ENCODE data around the gene NOS2. TPM values are rescaled to one million over a fixed set of nuclear protein-coding genes. Genes with fewer than 3 reads are reported as not detected.
"Not testable (repeated sequence)": the region's sequence is repeated elsewhere in the genome, so short reads cannot be mapped to it uniquely, and the experiment has no call there.

The NOS2 gene
- total RNA-seq, 1 donor from 2014 or later = 26.6 TPM

DNA sequence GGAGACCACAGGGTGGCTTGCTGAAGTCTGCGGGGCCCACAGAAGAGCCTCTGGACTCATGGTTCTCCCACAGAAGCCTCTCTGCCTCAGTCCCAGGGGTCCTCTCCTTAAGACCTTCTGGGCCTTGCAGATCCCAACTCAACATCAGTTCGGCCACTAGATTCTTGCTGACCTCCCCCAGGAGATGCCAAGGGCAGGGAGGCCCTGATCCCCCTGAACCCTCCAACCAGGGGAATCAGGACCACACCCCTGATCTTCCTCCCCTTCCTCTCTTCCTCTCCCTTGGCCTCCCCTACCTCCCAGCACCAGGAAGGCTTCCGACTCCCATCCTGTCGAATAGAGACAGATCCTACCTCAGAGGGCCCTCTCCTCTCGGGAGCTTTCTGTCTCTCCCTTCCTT lies 53.4 kb downstream of the NOS2 start:
- no peak overlapping the region for H3K27ac ChIP-seq
- no peaks in the 10 kb centered on the region for H3F3A ChIP-seq (ENCODE audit: low read depth)
- DNase-seq (ENCODE audit: low spot score) = no peak
- no peaks in the 10 kb centered on the region for H3K79me2 ChIP-seq (ENCODE audit: low read depth)
- no peak overlapping the region for H3K4me3 ChIP-seq
- Mint-ChIP-seq H3K36me3 (no peaks in the 10 kb centered on the region), H3K4me3 (no peak overlapping the region), H3K9me3 (no peaks in the 10 kb centered on the region), H3K4me1 (no peaks in the 10 kb centered on the region), H3K27me3 (ENCODE audit: insufficient read depth, low read depth) (peaks cover 8% of the 10 kb centered on the region), H3K27ac (no peak overlapping the region)
- no peak overlapping the region for H3K4me2 ChIP-seq
- no peaks in the 10 kb centered on the region for H3K9me3 ChIP-seq (ENCODE audit: low read depth)
- no peaks in the 10 kb centered on the region for H3K36me3 ChIP-seq
- TF ChIP-seq CTCF (IDR thresholded peaks at IDR 0.05) (no peak), EZH2 (IDR thresholded peaks at IDR 0.05) (no peak), EZH2phosphoT487 (IDR thresholded peaks at IDR 0.05) (no peak)
- H4K20me1 ChIP-seq (ENCODE audit: low read depth) = no peaks in the 10 kb centered on the region
- H3K27me3 ChIP-seq = no peaks in the 10 kb centered on the region
- no peaks in the 10 kb centered on the region for H3K4me1 ChIP-seq
- no peak overlapping the region for H3K9ac ChIP-seq
- H2AFZ ChIP-seq (replicated peaks) = no peak overlapping the region

DNA sequence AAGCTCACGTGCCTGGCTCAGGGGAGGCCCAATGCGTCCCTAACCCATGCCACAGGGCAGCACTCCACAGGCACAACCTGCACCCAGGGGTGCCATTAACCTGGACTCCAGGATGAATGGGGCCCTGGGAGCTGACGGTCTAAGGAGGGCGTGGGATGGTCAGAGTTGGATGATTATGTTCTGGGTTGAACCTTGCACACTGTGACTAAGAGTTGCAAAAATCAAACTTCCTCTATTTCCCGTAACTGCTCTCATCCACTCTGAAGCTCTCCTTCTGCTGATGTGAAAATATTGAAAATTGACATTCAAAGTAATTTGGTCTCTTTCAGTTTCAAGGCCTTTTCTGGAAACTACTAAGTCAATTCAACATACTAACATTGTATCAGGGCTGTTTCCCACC lies 54.0 kb downstream of the NOS2 start:
- not testable (repeated sequence) for H3K36me3 Mint-ChIP-seq

DNA sequence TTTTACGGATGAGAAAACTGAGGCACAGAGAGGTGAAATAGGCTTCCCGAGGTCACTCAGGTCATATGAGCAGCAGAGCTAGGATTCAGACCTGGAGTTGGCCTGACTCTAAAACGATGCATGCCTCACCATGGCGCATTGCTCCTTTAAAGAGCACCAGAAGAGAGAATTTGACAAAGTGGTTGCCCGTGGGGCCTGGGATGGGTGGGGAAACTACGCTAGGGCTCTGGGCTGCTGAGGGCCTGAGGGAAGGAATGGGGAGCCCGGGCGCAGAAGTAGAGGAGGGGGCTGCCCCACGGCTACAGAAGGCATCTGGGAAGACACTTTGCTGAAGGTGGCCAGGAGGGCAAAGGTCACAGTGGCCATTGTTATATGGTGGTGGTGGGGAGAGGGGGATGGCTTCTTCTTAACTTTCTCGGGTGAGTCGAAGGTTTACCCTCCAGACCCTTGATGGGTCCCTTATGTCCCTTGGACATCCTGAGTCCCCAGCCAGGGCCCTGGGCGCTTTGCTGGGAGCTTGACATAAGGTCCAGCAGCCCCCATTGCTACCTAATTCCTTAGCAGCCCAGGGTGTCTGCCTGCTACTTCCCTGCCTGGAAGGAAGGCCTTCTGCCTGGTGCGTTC lies 55.0 kb downstream of the NOS2 start:
- H3K9me3 ChIP-seq (ENCODE audit: low read depth); H3K36me3 Mint-ChIP-seq; H4K20me1 ChIP-seq (ENCODE audit: low read depth); H3K4me3 ChIP-seq; H3K4me2 ChIP-seq; H3K36me3 ChIP-seq; H3K27me3 ChIP-seq; H2AFZ ChIP-seq (replicated peaks); H3K4me3 Mint-ChIP-seq; H3F3A ChIP-seq (ENCODE audit: low read depth); H3K4me1 ChIP-seq; H3K27ac Mint-ChIP-seq; H3K79me2 ChIP-seq (ENCODE audit: low read depth); H3K27ac ChIP-seq; H3K9me3 Mint-ChIP-seq; DNase-seq (ENCODE audit: low spot score); H3K4me1 Mint-ChIP-seq; H3K9ac ChIP-seq: not testable (repeated sequence)
- H3K27me3 Mint-ChIP-seq (ENCODE audit: insufficient read depth, low read depth) = peaks cover 11% of the 10 kb centered on the region

More for the DNA sequence above, 54.0 kb downstream of the NOS2 start:
- H3K4me1 ChIP-seq; H3K4me3 Mint-ChIP-seq; H3K27ac Mint-ChIP-seq; H3K27me3 Mint-ChIP-seq (ENCODE audit: insufficient read depth, low read depth); H4K20me1 ChIP-seq (ENCODE audit: low read depth); H3K36me3 ChIP-seq; H3K9me3 Mint-ChIP-seq; H3F3A ChIP-seq (ENCODE audit: low read depth); H3K27ac ChIP-seq; DNase-seq (ENCODE audit: low spot score); H3K4me2 ChIP-seq; H3K79me2 ChIP-seq (ENCODE audit: low read depth); H3K9ac ChIP-seq; H3K4me3 ChIP-seq; H3K9me3 ChIP-seq (ENCODE audit: low read depth); H3K27me3 ChIP-seq; H2AFZ ChIP-seq (replicated peaks); H3K4me1 Mint-ChIP-seq: not testable (repeated sequence)

- Histone ChIP-seq H3K9me3 (ENCODE audit: low read depth) (no peaks in the 10 kb centered on the region), H3K4me1 (no peaks in the 10 kb centered on the region), H3K27me3 (no peaks in the 10 kb centered on the region), H3K4me2 (no peak overlapping the region), H3K27ac (no peak overlapping the region), H3K4me3 (no peak overlapping the region), H3K36me3 (no peaks in the 10 kb centered on the region), H4K20me1 (ENCODE audit: low read depth) (no peaks in the 10 kb centered on the region), H3F3A (ENCODE audit: low read depth) (no peaks in the 10 kb centered on the region), H3K9ac (no peak overlapping the region), H2AFZ (replicated peaks) (no peak overlapping the region), H3K79me2 (ENCODE audit: low read depth) (no peaks in the 10 kb centered on the region)
- H3K27me3 Mint-ChIP-seq (ENCODE audit: insufficient read depth, low read depth) = peaks cover 5% of the 10 kb centered on the region
- no peak for TF ChIP-seq CTCF (IDR thresholded peaks at IDR 0.05)
- TF ChIP-seq EZH2phosphoT487 (IDR thresholded peaks at IDR 0.05) = no peak
- no peak for TF ChIP-seq EZH2 (IDR thresholded peaks at IDR 0.05)
- no peaks in the 10 kb centered on the region for H3K9me3 Mint-ChIP-seq
- no peaks in the 10 kb centered on the region for H3K36me3 Mint-ChIP-seq
- no peak overlapping the region for H3K4me3 Mint-ChIP-seq
- H3K4me1 Mint-ChIP-seq = no peaks in the 10 kb centered on the region
- H3K27ac Mint-ChIP-seq = no peak overlapping the region
- no peak for DNase-seq (ENCODE audit: low spot score)
These were observed 56.9 kb downstream of the NOS2 start for GRCh38 chr17:27743281-27743885.

All from neural progenitor cell (in vitro differentiated cells).